HG02798 (cell line): ENCODE data around the gene ERICH3.

Experiments used
- ATAC-seq: cut with Tn5 transposase; IDR thresholded peaks from one replicate; pipeline ENCODE4 v1.9.1; 2021; ENCODE audit warnings: mild to moderate bottlenecking; ENCODE audit not compliant: unreplicated experiment, poor library complexity

Gene ERICH3

DNA sequence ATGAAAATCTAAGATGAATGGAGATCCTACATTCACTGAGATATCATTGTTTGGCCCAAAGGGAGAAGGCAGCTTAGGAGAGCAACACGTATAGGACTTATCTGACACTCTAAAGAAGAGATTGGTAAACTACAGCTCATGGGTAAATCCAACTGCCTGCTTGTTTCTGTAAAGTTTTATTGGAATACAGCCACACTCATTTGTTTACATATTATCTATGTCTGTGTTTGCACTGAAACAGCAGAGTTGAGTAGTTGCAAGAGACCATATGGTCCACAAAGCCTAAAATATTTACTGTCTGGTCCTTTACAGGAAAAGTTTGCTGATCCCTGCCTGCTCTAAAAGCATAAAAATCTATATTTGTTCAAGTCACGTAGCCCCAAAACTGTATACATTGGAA is 146.9 kb downstream of the ERICH3 start:
- ATAC-seq: no peak

- no peak for ATAC-seq
Observed at GRCh38 chr1:74523873-74524480, 149.6 kb downstream of the ERICH3 start.

DNA sequence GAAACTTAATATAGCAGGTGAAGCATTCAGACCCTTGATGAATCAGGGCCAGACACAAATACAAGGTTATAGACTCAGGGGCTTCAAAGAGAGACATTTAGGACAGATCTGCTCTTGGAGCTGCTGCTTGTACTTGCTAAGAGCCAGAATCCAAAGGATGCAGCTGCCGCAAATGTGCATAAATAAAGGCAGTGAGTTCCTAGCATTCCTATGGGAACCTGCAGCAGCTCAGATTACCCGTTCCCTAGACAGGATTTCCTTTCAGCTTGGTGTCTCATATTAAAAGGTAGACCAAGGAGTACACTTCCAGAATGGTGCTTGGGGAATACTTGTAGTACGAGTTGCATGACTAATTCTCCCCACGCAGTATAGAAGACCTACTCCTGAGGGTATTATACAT is 151.4 kb downstream of the ERICH3 start:
- ATAC-seq: no peak
